Central memory CD4-positive, alpha-beta T cell (primary cell): Measurements from ENCODE around the gene TMEM128.
"Not testable (repeated sequence)": the region's sequence is repeated elsewhere in the genome, so short reads cannot be mapped to it uniquely, and the experiment has no call there.

Source experiments
- DNase-seq: peaks from one replicate; pipeline ENCODE4 v3.0.0; 2022
- total RNA-seq, 3 experiments: gene quantifications; one replicate each; lab custom pipeline; 2026; lab: John Stamatoyannopoulos, UW

Gene TMEM128
- 17.7 to 25.8 (median 24.0) reads per million in 3 experiments for total RNA-seq

- DNase-seq, result peak; percentile 87
These were observed at the start of gene TMEM128 for GRCh38 chr4:4248029-4248884. TSS of gene TMEM128 (minus strand) at chr4:4248223. CDS start at chr4:4248202, 21 bp downstream.

GRCh38 chr4:4296283-4296846 lies 48.3 kb upstream of the TMEM128 start:
- no peak for DNase-seq

GRCh38 chr4:4293279-4293678 lies 45.3 kb upstream of the TMEM128 start:
- no peak for DNase-seq

GRCh38 chr4:4289941-4290850 lies 42.2 kb upstream of the TMEM128 start, which contains the start of the genes LYAR and ZBTB49:
TSS of gene LYAR (minus strand) at chr4:4290154. CDS start at chr4:4283742, 6,412 bp downstream.
TSS of gene ZBTB49 (plus strand) at chr4:4290251. CDS start at chr4:4299946, 9,695 bp downstream.
- peak; percentile 96 for DNase-seq

GRCh38 chr4:4289597-4289940 lies 41.5 kb upstream of the TMEM128 start:
- DNase-seq, result no peak

GRCh38 chr4:4289055-4289454 lies 41.0 kb upstream of the TMEM128 start:
- DNase-seq, result no peak

- DNase-seq, result no peak
These were observed 40.1 kb upstream of the TMEM128 start for GRCh38 chr4:4288098-4288497.

- DNase-seq, result no peak
These were observed 37.0 kb upstream of the TMEM128 start for GRCh38 chr4:4284827-4285618.

- DNase-seq, result no peak
These were observed 33.8 kb upstream of the TMEM128 start for GRCh38 chr4:4281787-4282186.

GRCh38 chr4:4277531-4277930 lies 29.5 kb upstream of the TMEM128 start:
- DNase-seq, result no peak

- no peak for DNase-seq
These were observed 26.2 kb upstream of the TMEM128 start for GRCh38 chr4:4274226-4274625.

GRCh38 chr4:4271912-4272311 lies 23.9 kb upstream of the TMEM128 start:
- DNase-seq, result no peak

GRCh38 chr4:4270529-4270928 lies 22.5 kb upstream of the TMEM128 start:
- no peak for DNase-seq

- DNase-seq, result peak; percentile 58
These were observed 21.8 kb upstream of the TMEM128 start for GRCh38 chr4:4269856-4270255.

GRCh38 chr4:4269331-4269731 lies 21.3 kb upstream of the TMEM128 start:
- peak; percentile 66 for DNase-seq

GRCh38 chr4:4268776-4269175 lies 20.8 kb upstream of the TMEM128 start:
- no peak for DNase-seq

GRCh38 chr4:4267981-4268380 lies 20.0 kb upstream of the TMEM128 start:
- DNase-seq, result no peak

- DNase-seq, result peak; percentile 67
These were observed 12.2 kb upstream of the TMEM128 start for GRCh38 chr4:4260185-4260751.

- DNase-seq, result no peak
These were observed 11.6 kb upstream of the TMEM128 start for GRCh38 chr4:4259484-4260100.

GRCh38 chr4:4257705-4258104 lies 9.7 kb upstream of the TMEM128 start:
- DNase-seq, result not testable (repeated sequence)

GRCh38 chr4:4256799-4257198 lies 8.8 kb upstream of the TMEM128 start:
- DNase-seq, result no peak
